ENCODE measurements around the gene CD58. TPM values are rescaled to one million over a fixed set of nuclear protein-coding genes. Genes with fewer than 3 reads are reported as not detected.

Gene CD58
- total RNA-seq, 1 donor from 2014 or later = 31.8 TPM

DNA sequence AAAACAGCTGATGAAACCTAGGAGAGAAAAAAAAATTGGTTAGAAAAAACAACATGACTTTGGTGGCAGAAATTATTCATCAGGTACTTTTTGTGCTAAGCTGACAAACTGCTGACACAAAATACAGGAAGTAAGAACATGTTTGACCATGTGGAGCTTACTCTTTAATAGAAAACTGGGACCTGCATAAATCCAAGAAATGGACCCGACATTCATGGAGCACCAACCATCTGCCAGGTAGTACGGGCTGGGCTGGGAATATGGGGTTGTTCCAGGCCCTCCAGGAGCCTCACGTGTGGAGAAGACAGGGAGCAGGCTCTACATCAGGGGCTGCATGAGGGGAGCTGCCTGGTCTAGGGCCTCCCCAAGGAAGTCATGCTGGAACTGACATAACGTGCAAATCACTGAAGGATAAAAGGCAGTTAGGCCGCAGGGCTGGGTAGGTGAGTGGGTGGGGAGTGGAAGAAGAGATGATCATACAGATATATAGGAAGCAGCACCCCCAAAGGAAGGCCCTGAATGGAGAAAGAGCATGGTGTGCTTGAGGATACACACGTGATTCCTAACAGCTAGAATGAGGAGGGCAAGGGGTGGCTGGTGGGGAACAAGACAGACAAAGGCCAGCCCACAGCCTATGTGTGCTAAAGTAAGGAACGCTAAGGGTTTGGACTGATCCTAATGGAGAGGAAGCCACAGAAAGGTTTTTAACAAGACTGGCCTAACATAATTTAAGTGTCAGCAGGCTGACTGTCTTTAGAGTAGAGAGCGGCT lies 26.1 kb downstream of the CD58 start:
- no peak for DNase-seq (ENCODE audit: low spot score)

DNA sequence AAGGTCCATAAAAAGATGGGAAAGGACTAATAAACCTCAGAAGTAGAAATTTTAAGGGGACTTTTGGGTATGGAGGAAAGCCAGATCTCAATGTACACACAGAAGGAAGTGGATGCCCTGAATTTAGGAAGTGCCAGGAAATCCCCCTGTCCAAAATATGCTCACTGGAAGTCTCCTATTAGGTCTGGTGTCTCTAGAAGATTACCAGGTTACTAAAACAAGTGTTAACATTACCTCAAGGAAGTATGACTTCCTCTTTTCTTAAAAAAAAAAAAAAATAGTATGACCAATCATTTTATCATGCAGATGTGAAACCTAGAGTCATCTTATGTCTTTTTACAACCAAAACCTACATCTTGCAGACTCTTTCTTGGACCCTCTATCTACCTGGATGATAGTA lies 30.7 kb downstream of the CD58 start:
- no peak for DNase-seq (ENCODE audit: low spot score)

DNA sequence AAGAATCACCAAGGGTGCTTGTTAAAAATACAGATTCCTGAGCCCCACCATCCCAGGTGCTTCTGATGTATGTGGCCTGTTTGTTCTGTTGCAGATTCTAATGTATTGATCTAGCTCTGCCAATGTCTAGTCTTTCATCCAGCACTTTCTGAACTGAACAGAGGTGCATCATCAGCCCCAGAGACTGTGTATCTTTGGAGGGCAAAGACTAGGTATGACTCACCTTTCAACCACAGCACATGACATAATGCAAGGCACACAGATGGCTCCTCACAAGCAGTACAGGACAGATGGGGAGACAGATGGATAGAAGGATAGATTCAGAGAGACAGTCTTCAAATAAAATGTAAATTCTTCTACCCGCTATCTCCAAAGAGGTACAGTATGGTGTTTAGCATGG lies 32.3 kb downstream of the CD58 start:
- no peak for DNase-seq (ENCODE audit: low spot score)

DNA sequence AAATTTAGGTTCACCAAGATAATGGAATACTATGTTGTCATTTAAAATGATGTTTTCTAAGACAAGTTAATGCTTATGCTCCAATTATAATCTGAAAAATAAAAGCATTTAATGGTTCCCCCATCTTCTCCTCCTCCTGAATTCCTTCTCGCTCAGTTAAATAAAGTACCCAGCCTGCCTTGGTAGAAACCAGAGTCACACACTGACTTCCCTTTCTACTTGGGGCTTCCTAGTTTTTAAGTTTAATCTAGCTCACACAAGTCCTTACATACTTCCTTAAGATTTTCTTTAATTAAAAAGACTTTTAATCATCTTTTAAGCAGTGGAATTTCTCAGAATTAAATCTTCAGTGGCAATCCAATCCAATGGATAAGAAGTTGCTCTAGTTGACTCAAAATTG lies 32.9 kb downstream of the CD58 start:
- DNase-seq (ENCODE audit: low spot score) = no peak

DNA sequence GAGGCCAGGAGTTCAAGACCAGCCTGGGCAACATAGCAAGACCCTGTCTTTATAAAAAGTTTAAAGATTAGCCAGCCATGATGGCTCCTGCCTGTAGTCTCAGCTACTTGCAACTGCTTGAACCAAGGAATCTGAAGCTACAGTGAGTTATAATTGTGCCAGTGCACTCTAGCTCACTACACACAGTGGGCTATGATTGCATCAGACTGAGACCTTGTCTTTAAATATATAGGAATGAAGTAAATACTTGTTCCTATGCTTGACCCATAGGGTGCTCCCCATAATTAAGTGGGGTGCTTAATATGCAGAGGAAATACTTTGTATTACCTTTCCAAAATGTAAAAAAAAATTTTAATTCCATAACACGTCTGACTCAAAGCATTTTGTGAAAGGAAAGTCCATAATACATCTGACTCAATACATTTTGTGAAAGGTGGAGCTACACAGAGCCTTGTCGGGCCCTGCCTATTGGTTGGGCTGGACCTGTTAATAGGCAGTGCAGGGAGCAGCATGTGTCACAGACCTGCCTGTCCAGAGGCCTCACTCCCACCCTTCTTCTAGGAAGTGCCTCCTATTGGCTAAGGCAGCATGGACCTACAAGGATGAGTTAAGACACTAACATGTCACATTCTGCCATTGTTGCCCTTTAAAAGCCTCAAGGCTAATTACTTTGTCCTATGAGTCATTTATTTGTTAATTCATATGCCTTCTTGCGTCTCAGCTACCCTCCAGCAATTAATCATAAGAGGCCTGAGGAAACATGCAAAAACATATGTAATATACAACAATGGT lies 33.6 kb downstream of the CD58 start:
- no peak for DNase-seq (ENCODE audit: low spot score)

DNA sequence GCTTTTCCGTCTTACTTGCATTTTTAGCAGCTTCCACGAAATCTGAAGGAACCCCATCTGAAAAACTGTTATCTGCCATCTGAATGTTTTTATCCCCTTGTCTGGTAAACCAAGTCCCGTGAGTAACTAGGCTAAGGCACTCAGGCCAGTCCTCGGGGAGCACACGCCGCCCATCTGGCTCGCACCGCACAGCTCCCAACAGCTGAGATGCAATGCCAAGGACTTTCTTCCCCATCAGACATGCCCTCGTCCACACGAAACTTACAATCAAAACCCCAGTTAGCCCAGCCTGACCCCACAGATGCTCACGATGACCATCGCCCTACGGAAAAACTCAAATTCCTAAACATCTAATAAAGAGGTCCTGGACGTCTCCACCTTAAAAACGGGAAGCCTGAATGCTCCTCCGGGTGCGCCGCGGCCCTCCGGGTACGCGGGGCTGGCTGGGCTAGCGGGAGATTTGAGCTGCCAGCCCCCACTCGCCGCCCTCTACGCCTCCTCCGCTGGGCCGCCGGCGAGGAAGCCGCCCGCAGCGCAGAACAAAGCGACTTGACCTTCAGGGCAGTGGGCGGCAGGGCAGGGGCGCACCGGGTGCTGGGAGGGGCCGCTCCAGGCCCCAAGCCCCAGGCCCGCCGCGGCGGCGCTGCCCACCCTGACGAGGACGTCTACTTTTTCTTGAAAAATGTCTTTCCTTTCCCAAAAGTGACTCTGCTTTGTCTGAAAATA lies 36.6 kb downstream of the CD58 start:
- DNase-seq (ENCODE audit: low spot score) = no peak

DNA sequence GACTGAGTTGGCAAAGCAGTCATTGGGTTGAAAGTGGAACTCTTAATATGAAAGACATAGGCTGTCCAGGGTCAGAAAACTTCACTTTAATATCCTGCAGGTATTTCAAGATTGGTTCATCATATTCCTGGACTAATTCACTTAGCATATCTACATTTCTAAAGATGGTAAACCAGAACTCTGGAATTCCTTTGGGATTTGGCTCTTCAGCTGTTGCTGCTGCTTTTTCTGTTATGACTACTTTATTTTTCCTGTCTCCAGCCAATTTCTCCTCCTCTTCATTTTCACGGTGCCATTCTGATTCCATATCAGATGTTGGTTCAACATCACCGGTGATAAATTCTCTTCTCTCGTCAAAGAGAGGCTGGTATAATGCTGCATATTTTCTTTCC lies 37.4 kb downstream of the CD58 start:
- DNase-seq (ENCODE audit: low spot score) = no peak

DNA sequence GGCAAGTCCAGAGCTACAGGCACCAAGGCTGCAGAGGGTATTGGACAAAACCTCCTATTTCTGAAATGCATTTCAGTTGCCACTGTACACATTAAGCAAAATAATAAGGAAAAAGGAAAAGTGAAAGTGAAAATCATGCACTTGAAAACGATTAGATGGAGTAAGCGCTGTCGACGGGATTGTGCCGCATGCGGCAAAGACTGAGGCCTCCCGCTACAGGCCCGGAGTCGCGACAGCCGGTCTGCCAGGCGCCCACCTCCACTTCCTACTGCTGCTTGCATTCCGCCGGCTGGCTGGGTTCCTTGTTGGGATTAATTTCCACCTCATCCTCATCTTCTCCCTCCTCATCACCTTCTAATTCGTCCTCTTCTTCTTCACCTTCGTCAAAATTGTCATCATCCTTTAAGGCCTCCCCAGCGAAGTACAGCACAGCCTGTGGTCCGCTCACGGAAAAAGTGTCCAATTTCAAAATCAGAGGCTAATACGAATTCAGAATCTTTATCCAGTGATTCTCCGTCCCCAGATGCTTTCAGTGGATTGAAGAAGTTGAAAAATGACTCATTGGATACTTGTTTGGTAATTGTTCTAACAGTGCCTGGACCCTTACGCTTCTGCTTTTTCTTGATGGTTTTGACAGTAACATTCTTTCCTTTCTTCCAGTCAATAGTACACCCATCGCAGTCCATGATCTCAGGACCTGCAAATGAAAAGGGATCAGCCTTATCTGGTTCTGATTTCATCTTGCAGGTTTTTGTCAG lies 38.0 kb downstream of the CD58 start:
- DNase-seq (ENCODE audit: low spot score) = no peak

DNA sequence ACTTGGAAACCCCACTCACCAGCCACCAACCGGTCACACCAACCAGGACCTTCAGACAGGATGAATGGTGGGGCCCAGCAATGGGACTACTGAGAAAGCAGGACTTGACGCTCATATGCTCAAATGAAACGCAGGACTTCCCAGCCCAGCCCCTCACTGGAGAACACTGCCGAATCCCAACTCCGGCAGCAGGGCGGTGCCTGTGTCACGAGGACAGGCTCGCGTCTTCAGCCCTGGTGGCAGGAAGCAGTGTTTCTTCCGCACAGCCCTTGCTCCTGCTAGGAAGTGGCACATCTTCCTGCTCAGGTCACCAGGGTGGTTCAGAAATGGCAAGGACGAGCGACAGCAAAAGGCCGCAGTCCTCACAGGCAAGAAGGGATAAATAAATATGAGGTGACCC lies 38.9 kb downstream of the CD58 start:
- DNase-seq (ENCODE audit: low spot score) = no peak

DNA sequence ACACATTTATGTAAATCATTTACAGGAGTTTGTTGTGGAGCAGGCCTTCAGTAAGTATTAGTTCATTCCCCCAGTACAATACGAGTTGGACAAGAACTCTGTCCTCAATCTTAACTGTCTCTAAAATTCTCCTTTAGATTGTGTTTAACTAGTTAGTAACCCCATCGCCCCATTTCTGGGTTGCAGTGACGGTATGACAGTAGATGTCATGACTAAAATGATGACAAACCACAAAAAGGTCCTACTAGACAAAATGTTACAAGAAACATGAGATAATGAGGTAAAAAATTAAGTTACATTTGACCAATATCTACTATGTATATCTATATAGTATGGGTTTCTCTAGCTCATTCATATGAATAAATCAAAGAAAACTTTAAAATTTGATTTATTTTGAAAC lies 41.1 kb downstream of the CD58 start:
- DNase-seq (ENCODE audit: low spot score) = no peak

DNA sequence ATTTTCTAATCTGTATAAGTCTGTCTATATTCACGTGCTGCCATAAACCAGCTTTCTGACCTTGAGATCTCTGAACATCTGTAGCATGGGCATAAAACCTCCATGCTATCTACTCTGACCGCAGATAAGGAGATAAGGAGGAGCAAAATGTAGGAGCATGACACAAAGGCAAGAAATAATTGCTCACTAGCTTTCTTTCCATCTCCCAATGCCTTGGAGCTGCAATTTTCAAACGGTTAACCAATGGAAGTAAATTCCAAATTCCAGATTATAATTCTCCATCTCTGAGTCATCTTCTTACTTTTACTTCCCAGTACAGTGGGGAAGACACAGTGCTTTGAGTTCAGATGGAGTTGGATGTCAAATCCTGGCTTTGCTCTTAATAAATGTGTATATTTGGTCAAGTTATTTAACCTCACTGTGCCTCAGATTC lies 41.6 kb downstream of the CD58 start:
- DNase-seq (ENCODE audit: low spot score) = no peak

DNA sequence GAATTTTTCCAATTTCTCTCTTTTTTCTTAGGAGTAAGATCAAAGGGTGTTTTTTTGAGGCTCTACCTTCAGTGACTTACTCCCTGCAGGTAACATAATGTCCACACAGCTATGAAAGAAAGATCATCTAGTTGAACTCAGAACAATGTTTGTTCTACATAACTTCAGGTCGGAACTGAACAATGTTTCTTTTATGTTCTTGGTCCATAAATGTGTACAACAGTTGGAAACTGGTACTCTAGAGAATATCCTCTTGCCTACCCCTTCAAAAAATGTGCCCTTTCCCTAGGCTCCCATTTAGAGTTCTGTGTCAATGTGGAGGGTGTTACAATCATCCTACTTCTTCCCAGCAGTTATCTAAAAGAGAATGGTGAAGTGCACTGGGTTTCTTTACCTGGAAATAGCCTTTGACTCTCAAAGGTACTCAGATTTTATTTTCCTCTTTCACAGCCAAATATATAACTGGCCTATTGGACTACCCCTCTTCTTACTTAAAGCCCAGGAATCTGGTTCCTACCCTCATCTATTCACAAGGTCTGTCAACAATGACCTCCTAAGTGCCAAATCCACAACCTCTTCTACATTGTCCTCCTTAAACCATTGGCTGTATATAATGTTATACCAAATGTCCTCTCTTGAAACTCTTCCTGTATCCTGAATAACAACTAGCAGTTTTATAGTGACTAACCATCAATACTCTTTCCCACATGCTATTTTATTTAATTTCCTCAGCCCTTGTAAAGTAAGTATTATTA lies 42.3 kb downstream of the CD58 start:
- no peak for DNase-seq (ENCODE audit: low spot score)

DNA sequence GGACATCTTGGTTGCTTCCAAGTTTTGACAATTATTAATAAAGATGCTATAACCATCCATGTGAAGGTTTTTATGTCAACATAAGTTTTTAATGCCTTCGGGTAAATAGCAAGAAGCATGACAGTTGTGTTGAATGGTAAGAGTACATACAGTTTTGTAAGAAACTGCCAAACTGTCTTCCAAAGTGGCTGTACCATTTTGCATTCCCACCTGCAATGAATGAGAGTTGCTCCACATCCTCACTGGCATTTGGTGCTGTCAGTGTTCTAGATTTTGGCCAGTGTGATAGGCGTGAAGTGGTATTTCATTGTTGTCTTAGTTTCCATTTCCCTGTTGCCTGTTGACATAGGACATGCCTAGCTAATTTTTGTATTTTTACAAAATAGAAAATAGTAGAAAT lies 45.4 kb downstream of the CD58 start:
- no peak for DNase-seq (ENCODE audit: low spot score)

DNA sequence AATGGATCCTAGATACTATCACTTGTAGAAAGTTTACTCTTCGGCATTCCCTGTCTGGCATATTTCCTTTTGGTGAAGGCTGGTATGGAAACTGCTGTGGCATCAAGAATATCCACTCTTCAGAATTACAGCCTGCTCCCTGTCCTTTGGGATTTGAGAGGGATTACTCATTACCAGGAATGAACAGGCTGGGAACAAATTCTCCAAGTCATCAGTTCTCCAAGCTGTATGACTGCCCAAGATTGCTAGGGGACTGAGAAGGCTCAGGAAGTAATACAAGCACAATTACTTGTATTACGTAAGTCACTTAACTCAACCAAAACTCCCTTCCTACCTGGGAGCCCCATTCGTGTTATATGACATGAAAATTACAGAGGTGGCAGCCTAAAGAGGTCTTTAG lies 49.6 kb downstream of the CD58 start:
- DNase-seq (ENCODE audit: low spot score) = no peak

DNA sequence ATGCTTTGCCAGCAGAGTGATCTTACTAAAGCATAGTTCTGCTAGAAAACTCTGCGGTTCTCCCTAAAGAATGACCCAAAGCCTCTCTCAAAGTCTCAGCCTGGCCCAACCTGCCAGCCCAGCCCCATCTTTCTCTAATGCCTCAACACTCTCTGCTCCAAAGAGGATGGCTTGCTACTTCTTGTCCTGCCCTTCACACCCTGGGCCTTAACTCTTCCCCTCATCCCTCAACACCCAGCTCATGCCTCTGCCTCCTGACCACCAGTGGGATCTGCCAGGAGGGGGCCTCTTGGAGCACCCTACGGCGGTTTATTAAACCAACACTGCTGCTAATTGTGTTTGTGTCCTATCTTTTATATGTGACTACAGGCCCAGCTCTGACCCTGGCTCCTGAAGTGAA lies 52.4 kb downstream of the CD58 start:
- DNase-seq (ENCODE audit: low spot score) = no peak

DNA sequence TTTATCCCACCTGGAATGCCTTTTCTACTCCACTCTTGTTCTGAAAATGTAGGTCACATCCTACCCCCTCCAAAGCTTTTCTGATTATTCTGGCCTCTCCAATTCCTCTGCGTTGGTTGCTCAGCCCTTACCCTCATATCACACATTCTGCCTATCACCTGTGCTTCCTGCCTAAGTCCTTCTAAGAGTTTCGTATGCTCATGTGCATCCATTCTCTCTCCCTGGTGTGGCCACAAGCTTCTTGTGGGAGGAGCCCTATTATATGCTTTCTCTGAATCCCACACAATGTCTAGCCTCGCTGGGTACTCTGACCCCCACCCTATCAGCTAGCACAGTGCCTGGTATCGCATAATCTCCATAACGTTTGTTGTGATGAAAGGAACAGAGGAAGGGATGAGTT lies 54.2 kb downstream of the CD58 start:
- DNase-seq (ENCODE audit: low spot score) = no peak

DNA sequence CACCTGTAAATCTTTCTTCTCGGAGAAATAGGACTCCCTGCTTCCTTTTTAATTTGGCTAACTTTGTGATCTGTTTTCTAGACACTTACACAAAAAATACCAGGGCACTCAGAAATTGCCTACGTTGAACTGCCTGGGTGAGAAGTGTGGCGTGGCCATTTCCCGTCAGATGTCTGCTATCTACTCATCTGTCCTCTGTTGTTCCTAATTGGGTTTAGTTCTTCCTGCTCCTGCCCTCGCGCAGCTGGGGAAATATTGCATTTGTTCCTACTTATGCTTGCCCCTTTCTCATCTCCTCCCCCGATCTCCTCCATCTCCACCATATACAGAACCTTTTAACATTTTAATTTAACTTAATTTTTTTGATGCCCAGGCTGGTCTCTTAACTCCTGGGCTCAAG lies 55.1 kb downstream of the CD58 start:
- DNase-seq (ENCODE audit: low spot score) = no peak

DNA sequence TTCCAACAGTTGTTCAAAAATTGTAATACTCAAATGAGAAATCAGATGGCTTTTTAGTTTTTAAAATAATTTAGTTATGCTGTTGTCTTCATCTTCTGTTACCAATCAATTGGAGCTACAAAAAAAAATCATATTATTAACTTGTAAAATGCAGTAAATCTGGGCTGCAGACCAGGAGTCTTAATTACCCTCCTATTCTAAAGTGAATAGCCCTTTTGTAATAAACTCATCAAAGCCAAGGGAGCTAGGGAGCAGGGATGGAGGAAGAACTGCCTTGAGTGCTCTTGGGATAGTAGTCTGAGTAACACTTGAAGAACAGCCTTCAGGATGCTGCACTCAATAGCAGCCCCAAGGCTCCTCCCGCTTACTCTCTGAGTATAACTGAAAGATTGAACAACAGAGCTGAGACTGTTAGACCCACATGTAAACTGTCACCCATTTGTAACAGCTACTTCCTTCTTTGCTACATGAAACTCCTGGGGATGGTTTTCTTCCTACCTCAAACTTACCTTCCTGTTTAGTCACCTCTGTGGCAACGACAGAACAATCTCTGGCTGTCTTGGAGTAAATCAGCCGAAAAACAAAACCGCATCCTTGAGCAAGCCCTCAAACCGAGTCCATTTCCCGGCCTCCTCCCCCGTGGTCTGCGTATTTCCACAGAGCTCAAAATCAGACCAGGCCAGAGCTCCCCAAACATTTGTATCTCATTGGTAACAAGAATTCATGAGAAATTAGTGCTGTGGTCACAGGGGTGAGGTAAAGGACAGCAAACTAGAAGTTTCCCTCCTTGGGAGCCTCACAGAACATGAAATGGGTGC lies 55.9 kb downstream of the CD58 start:
- DNase-seq (ENCODE audit: low spot score) = no peak

DNA sequence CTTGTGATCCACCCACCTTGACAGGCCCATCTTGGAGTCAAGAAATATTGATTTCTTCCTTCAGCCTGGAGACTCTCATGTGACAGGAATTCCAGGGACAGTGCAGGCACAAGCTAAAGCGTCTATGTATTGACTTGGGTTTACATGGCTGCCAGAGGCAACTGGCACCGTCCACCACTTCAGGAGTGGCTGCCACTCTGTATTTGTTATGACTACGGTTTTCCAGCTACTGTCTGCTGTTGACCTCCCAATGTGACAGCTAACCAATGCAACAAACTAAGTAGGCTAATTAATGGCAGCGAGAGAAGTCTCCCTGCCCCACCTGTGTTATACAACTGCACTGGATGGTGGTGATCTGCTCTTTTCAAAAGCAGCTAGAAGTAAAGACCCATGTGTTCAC lies 56.9 kb downstream of the CD58 start:
- DNase-seq (ENCODE audit: low spot score) = no peak

DNA sequence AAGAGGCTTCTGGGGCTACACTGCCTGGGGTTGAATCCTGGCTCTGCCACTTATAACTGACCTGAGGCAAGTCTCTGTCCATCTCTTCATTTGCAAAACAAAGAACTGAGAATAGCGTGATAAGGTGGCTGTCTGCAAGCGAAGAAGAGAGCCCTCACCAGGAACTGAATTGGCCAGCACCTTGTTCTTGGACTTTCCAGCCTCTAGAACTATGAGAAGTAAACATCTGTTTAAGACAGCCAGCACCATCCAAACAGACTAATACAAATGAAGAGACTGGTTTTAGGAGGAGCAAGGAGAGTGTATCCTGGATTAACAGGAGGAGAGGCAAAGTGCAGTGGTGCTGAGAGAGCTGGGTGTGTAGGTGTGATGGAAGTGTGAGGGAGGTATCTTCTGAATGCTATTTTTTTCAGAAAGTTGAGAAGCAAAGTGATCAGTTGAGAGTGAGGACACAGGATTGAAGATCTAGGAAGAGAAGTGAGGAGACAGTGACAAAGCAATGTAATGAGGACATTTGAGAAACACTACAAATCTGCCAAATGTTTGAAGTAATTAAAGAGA lies 59.3 kb downstream of the CD58 start:
- no peak for DNase-seq (ENCODE audit: low spot score)
